Right cardiac atrium (tissue), 5 donors: ENCODE results near the gene ZNF850. TPM values are rescaled to one million over a fixed set of nuclear protein-coding genes. Genes with fewer than 3 reads are reported as not detected.
"Not testable (repeated sequence)": the region's sequence is repeated elsewhere in the genome, so short reads cannot be mapped to it uniquely, and the experiment has no call there.

Experiments
- ATAC-seq, 2 donors: fragments of 200-7000 bp; cut with Tn5 transposase; one replicate each; pipeline versions ENCODE4 v1.8.0 to v1.9.1; 2020; ENCODE audit warnings: moderate library complexity in 2 of 2, mild to moderate bottlenecking in 1 of 2
- DNase-seq, 3 donors: peaks; one replicate each; pipeline ENCODE4 v3.0.0-alpha.2; 2020
- H3K27ac ChIP-seq: one replicate; pipeline ENCODE4 v1.5.1; 2013; ENCODE audit warnings: mild to moderate bottlenecking, low read length, control low read depth, moderate library complexity
- H3K27me3 ChIP-seq: one replicate; pipeline ENCODE4 v1.6.1; 2013; ENCODE audit not compliant: control insufficient read depth, insufficient read depth
- H3K4me1 ChIP-seq: one replicate; pipeline ENCODE4 v1.6.1; 2013; ENCODE audit warnings: low read length; ENCODE audit not compliant: control insufficient read depth, insufficient read depth
- H3K4me3 ChIP-seq: one replicate; pipeline ENCODE4 v1.5.1; 2013; ENCODE audit warnings: low read length, control low read depth
- H3K9me3 ChIP-seq: one replicate; pipeline ENCODE4 v1.6.1; 2013; ENCODE audit warnings: low read length; ENCODE audit not compliant: control insufficient read depth
- WGBS: extraction: QIAGEN DNeasy Blood & Tissue Kit; methylation state at CpG from one replicate; pipeline ENCODE4 v1.1.7; 2013; 5-methylcytosine and 5-hydroxymethylcytosine counted together
- intact Hi-C, 4 donors: fragments of 100-400 bp; cut with DNase I; formaldehyde crosslinking; loops; one replicate each; pipeline versions ENCODE4 v1.11.0 to v1.14.0; 2022 to 2023
- long read RNA-seq, 4 donors: library from polyadenylated mRNA; unstranded; transcript quantifications; one replicate each; pipeline ENCODE4 v2.0.0, GENCODE V29; 2020 to 2021
- polyA plus RNA-seq: library from polyadenylated mRNA; stranded (reverse); fragments of 200-250 nt; gene quantifications from one replicate; pipeline ENCODE4 v1.2.3, GENCODE V29; 2013
- total RNA-seq, 4 donors: library from RNA; stranded (reverse); fragmentation: NEBNext Ultra II Directional; extraction: Animal tissue kit (Norgen Biotek cat#: 25700); gene quantifications; one replicate each; pipeline ENCODE4 v1.2.1, GENCODE V29; 2021
- donor health status: healthy with polysubstance abuse.
- donor health status: DM: no; HTN: yes; CAD: no.
- donor health status: DM: no; HTN: no; CAD: no.
- donor health status: DM: no; HTN: yes; CAD: no; lungs with severe emphysema.
- donor health status: DM: yes; HTN: yes; CAD: no.

The ZNF850 gene
- total RNA-seq: 1 to 10 TPM; 4.0 to 4.7 (median 4.5) TPM
- 1.2 TPM for polyA plus RNA-seq
- long read RNA-seq, donor 1, partial matches to known transcripts: 0 of 2 reads
- long read RNA-seq, donor 1, other reads (novel, unspliced or antisense): 2 of 2 reads
- long read RNA-seq, donor 2, full-length matches to known transcripts: 2 of 2 reads
- long read RNA-seq, donor 2, partial matches to known transcripts: 0 of 2 reads
- long read RNA-seq, donor 2, other reads (novel, unspliced or antisense): 0 of 2 reads
- long read RNA-seq, donor 3, partial matches to known transcripts: 0 of 4 reads
- long read RNA-seq, donor 3, other reads (novel, unspliced or antisense): 4 of 4 reads
- long read RNA-seq, donor 4, partial matches to known transcripts: 0 of 2 reads
- long read RNA-seq, donor 4, other reads (novel, unspliced or antisense): 2 of 2 reads

- Histone ChIP-seq H3K4me1 (no peaks in the 10 kb centered on the region), H3K9me3 (no peaks in the 10 kb centered on the region), H3K27ac (peak within 1 kb of the TSS; percentile 65), H3K27me3 (no peaks in the 10 kb centered on the region), H3K4me3 (peak within 1 kb of the TSS; percentile 86)
- intact Hi-C loops: no loop called here
- DNase-seq: peak; percentile 96 to 98 (median 98)
- under 1% methylated on average over 57 of the region's 57 CpGs for WGBS
- peak; percentile 96 to 97 for ATAC-seq
Measured at GRCh38 chr19:36772311-36773222, at the start of gene ZNF850. ZNF850 (minus strand) TSS chr19:36772807; CDS start chr19:36762606, 10,201 bp downstream.

DNA sequence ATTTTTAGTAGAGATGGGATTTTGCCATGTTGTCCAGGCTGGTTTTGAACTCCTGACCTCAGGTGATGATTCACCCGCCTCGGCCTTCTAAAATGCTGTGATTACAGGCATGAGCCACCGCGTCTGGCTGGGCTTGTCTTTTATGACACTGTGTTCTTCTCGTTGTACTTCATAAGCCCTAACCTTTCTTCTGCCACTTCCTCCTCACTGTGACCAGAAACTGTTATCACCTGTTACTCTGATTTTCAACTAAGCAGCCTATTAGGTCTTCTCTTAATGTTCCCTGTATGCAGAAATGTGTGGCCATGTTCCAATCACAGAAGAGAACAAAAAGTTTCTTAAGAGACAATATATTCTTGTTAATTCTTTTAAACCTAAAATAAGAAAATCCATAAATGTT lies 49.2 kb upstream of the ZNF850 start:
- Histone ChIP-seq H3K27me3 (no peaks in the 10 kb centered on the region), H3K9me3 (peaks cover 25% of the 10 kb centered on the region), H3K4me3 (no peak overlapping the region), H3K4me1 (no peaks in the 10 kb centered on the region), H3K27ac (no peak overlapping the region)
- ATAC-seq (no peak), DNase-seq (no peak)
- WGBS: 97% methylated on average over 5 of the region's 5 CpGs
- intact Hi-C loops: no loop called here

DNA sequence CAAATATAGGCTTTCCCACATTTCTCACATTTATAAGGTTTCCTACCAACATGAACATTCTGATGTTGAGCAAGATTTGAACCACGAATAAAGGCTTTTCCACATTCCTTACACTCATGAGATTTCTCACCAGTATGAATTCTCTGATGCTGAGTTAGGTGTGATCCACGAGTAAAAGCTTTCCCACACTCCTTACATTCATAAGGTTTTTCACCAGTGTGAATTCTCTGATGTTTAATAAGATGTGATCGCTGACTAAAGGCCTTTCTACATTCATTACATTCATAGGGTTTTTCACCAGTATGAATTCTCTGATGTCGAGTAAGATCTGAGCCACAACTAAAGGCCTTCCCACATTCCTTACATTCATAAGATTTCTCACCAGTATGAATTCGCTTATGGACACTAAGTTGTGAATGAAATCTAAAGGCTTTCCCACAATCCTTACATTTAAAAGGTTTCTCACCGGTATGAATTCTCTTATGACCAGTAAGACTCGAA lies 46.6 kb upstream of the ZNF850 start:
- Histone ChIP-seq H3K27ac (no peak overlapping the region), H3K27me3 (no peaks in the 10 kb centered on the region), H3K4me1 (no peaks in the 10 kb centered on the region), H3K9me3 (peaks cover 28% of the 10 kb centered on the region), H3K4me3 (peak overlapping the region; percentile 38)
- no peak for DNase-seq
- no peak for ATAC-seq
- 98% methylated on average over 7 of the region's 7 CpGs for WGBS
- intact Hi-C loops: loop anchor here in 2 of 4 donors (5.0 to 10.0 kb wide), 2 partner anchors 53 to 76 kb away; no protein-coding TSS in a partner anchor

- H3K4me1 ChIP-seq: no peaks in the 10 kb centered on the region
- H3K27me3 ChIP-seq: no peaks in the 10 kb centered on the region
- no peak overlapping the region for H3K4me3 ChIP-seq
- ATAC-seq (no peak), DNase-seq (no peak)
- H3K9me3 ChIP-seq: peaks cover 3% of the 10 kb centered on the region
- H3K27ac ChIP-seq: no peak overlapping the region
- intact Hi-C loops: no loop called here
Measured at GRCh38 chr19:36807029-36807428, 34.4 kb upstream of the ZNF850 start.

GRCh38 chr19:36805364-36805763 lies 32.8 kb upstream of the ZNF850 start:
- Histone ChIP-seq H3K27me3 (no peaks in the 10 kb centered on the region), H3K9me3 (peaks cover 3% of the 10 kb centered on the region), H3K4me3 (no peak overlapping the region), H3K4me1 (no peaks in the 10 kb centered on the region), H3K27ac (no peak overlapping the region)
- ATAC-seq (no peak), DNase-seq (no peak)
- WGBS: 97% methylated on average over 1 of the region's 1 CpG
- intact Hi-C loops: no loop called here

GRCh38 chr19:36797786-36798108 lies 25.1 kb upstream of the ZNF850 start:
- Histone ChIP-seq H3K27me3 (no peaks in the 10 kb centered on the region), H3K27ac (peak overlapping the region; percentile 85), H3K4me3 (peak overlapping the region; percentile 79), H3K4me1 (no peaks in the 10 kb centered on the region), H3K9me3 (no peaks in the 10 kb centered on the region)
- no peak for DNase-seq
- no peak for ATAC-seq
- intact Hi-C loops: no loop called here
- under 1% methylated on average over 9 of the region's 9 CpGs for WGBS

GRCh38 chr19:36796714-36796992 lies 24.0 kb upstream of the ZNF850 start:
- H3K9me3 ChIP-seq: no peaks in the 10 kb centered on the region
- H3K4me1 ChIP-seq: no peaks in the 10 kb centered on the region
- H3K27me3 ChIP-seq: no peaks in the 10 kb centered on the region
- DNase-seq (peak in 2 of 3 donors; percentile 46 to 54), ATAC-seq (no peak)
- peak overlapping the region; percentile 79 for H3K4me3 ChIP-seq
- intact Hi-C loops: no loop called here
- 11% methylated on average over 19 of the region's 19 CpGs for WGBS
- H3K27ac ChIP-seq: no peak overlapping the region

DNA sequence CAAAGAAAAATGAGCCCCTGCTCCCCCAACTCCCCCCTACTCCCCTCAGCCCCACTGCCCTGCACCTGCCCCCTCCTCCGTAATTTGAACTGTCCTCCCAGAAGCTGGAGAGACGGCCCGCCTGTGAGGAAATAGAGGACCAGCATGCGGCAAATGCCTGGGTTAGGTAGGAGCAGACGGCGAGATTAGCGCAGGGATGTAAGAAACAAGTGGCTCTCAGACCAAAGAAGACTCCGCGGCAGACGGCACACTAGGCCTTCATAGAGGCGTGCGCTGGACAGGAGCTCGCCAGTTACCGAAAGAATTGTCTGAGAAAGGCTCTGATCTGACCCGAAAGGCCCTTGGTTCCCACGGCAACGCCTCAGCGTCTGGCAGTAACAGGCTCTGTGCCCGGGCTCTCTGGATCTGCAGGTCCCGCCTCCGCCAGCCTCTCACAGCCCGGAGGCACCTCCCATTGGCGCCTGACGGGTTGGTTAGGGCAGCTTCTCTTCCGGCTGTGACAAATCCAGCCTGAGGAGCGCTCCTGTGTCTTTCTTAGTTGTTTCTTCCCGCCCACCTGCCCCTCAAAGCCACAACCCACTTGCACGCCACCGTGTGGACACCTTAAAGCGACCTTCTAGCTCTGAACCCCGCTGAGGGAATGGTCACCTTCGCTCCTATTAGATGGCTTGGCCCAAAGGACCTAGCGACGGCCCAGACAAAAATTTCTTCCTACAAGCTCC lies 19.0 kb upstream of the ZNF850 start:
- H3K27me3 ChIP-seq, H3K27ac ChIP-seq, H3K4me3 ChIP-seq, intact Hi-C loops, H3K9me3 ChIP-seq, H3K4me1 ChIP-seq: not testable (repeated sequence)
- WGBS: 5% methylated on average over 33 of the region's 34 CpGs
- peak; percentile 42 to 72 (median 68) for DNase-seq
- ATAC-seq: peak; percentile 97 to 100

DNA sequence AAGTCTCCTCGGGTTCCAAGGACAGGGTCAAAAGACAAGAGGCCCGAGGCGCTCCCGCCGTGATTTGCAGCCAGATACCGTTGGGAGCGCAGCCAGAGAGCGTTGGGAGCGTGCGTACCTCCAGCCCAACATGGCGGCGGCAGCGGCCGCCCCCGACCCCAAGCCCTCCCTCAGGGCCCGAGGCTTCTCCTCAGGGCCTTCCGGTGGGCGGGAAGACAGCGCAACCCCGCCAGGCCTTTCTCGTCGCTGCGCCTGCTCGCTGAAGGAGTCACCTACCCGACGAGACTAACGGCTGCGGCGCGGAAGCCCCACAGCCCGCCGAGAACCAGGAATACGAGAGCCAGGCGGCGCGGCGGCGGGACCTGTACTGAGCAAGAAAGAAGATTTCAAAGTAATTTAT lies 3.2 kb upstream of the ZNF850 start:
- intact Hi-C loops: no loop called here
- H3K27ac ChIP-seq: peak overlapping the region; percentile 39
- WGBS: 15% methylated on average over 38 of the region's 38 CpGs
- no peaks in the 10 kb centered on the region for H3K9me3 ChIP-seq
- peak overlapping the region; percentile 21 for H3K4me3 ChIP-seq
- ATAC-seq (peak; percentile 34 to 64), DNase-seq (peak; percentile 61 to 87 (median 78))
- H3K4me1 ChIP-seq: no peaks in the 10 kb centered on the region
- no peaks in the 10 kb centered on the region for H3K27me3 ChIP-seq

DNA sequence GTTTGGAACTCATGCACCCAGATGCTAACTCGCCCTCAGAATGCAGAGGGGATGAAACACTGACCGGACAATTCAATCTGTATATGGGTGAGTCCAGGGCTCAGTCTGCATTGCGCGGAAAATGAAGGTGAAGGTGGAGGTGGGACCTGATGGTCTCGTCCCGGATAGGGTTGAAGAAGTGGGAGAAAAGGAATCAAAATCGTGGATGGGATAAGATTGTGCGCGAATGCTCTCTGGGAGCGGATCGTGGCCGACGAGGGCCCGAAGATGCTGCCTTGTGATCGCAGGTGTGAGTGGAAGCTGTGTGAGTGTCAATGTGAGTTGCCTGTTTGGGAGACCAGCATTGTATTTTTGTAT lies 594 bp upstream of the ZNF850 start:
- Histone ChIP-seq H3K4me3 (peak overlapping the region; percentile 86), H3K27me3 (no peaks in the 10 kb centered on the region), H3K4me1 (no peaks in the 10 kb centered on the region), H3K9me3 (no peaks in the 10 kb centered on the region), H3K27ac (peak overlapping the region; percentile 39)
- ATAC-seq (no peak), DNase-seq (no peak)
- intact Hi-C loops: no loop called here
- 2% methylated on average over 15 of the region's 15 CpGs for WGBS
